HUES64 (cell line): ENCODE measurements around the gene SRSF8.
"Not testable (repeated sequence)": the region's sequence is repeated elsewhere in the genome, so short reads cannot be mapped to it uniquely, and the experiment has no call there.

ENCODE experiments used
- H3K27ac ChIP-seq: 2 replicates; pipeline ENCODE4 v1.7.0; 2013; ENCODE audit warnings: low read depth, low read length, inconsistent platforms
- H3K27me3 ChIP-seq: 2 replicates; pipeline ENCODE4 v1.6.1; 2013; ENCODE audit warnings: mild to moderate bottlenecking, low read length; ENCODE audit not compliant: insufficient read depth
- H3K36me3 ChIP-seq: 2 replicates; pipeline ENCODE4 v1.6.1; 2013; ENCODE audit warnings: mild to moderate bottlenecking, low read length; ENCODE audit not compliant: insufficient read depth
- H3K4me1 ChIP-seq: 2 replicates; pipeline ENCODE4 v1.6.1; 2013; ENCODE audit warnings: mild to moderate bottlenecking, low read length, moderate library complexity; ENCODE audit not compliant: insufficient read depth
- H3K4me3 ChIP-seq: 2 replicates; pipeline ENCODE4 v1.5.1; 2013; ENCODE audit warnings: mild to moderate bottlenecking, low read length, moderate library complexity
- H3K9ac ChIP-seq: 2 replicates; pipeline ENCODE4 v1.6.1; 2013; ENCODE audit warnings: mild to moderate bottlenecking, low read depth, low read length
- H3K9me3 ChIP-seq: 2 replicates; pipeline ENCODE4 v1.6.1; 2013; ENCODE audit warnings: low read depth, low read length; ENCODE audit not compliant: insufficient read depth
- WGBS: fragments of 150-250, 120-280 bp; methylation state at CpG from one replicate; pipeline ENCODE4 v1.1.7; 2013; ENCODE audit warnings: missing lambda C conversion rate; 5-methylcytosine and 5-hydroxymethylcytosine counted together

Gene SRSF8

GRCh38 chr11:95111471-95111870 lies 44.8 kb downstream of the SRSF8 start:
- not testable (repeated sequence) for H3K9ac ChIP-seq, H3K27me3 ChIP-seq, H3K27ac ChIP-seq, H3K4me3 ChIP-seq, H3K36me3 ChIP-seq, H3K9me3 ChIP-seq
- peaks cover 18% of the 10 kb centered on the region for H3K4me1 ChIP-seq
- 98% methylated on average over 3 of the region's 3 CpGs for WGBS

GRCh38 chr11:95111923-95112540 lies 45.3 kb downstream of the SRSF8 start:
- no peak overlapping the region for H3K4me3 ChIP-seq
- peaks cover 18% of the 10 kb centered on the region for H3K4me1 ChIP-seq
- 86% methylated on average over 3 of the region's 3 CpGs for WGBS
- no peak overlapping the region for H3K9ac ChIP-seq
- no peaks in the 10 kb centered on the region for H3K27me3 ChIP-seq
- H3K27ac ChIP-seq, result no peak overlapping the region
- no peaks in the 10 kb centered on the region for H3K9me3 ChIP-seq
- H3K36me3 ChIP-seq, result no peaks in the 10 kb centered on the region

DNA sequence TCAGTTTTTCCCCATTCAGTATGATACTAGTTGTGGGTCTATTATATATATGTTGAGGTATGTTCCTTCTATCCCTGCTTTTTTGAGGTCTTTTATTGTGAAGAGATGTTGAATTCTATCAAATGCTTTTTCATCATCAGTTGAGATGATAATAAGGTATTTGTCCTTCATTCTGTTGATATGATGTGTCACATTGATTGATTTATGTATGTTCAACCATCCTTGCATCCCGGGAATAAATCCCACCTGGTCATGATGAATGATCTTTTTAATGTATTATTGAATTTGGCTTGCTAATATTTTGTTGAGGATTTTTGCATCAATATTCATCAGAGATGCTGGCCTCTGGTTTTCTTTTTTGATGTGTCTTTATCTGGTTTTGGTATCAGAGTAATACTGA lies 48.9 kb downstream of the SRSF8 start:
- no peaks in the 10 kb centered on the region for H3K9me3 ChIP-seq
- WGBS, result 95% methylated on average over 1 of the region's 1 CpG
- no peaks in the 10 kb centered on the region for H3K4me1 ChIP-seq
- H3K27me3 ChIP-seq, result no peaks in the 10 kb centered on the region
- no peak overlapping the region for H3K27ac ChIP-seq
- H3K4me3 ChIP-seq, result no peak overlapping the region
- H3K36me3 ChIP-seq, result no peaks in the 10 kb centered on the region
- H3K9ac ChIP-seq, result no peak overlapping the region

DNA sequence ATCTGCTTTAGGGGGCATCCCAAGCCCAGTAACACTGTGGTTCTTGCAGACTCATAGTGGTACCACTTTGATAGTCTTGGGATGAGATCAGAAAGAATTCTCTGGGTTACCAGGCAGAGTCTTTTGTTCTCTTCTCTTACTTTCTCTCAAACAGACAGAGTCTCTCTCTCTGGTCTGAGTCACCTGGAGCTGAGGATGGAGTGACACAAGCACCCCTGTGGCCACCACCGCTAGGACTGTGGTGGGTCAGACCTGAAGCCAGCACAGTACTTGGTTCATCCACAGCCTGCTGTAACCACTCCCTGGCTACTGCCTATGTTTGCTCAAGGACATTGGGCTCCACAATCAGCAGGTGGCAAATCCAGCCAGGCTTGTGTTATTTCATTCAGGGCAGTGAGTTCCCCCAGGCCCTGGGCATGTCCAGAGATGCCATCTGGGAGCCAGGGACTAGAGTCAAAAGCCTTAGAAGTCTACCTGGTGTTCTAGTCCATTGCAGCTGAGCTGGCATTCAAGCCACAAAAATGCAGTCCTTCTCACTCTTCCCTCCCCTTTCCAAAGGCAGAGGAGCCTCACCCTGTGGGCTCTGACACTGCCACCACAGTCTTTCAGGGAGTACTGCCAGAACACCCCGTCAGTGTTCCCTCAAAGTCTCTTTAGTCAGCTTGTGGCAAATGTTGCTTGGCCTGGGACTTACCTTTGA lies 52.8 kb downstream of the SRSF8 start:
- H3K4me3 ChIP-seq, result no peak overlapping the region
- H3K27me3 ChIP-seq, result no peaks in the 10 kb centered on the region
- H3K36me3 ChIP-seq, result no peaks in the 10 kb centered on the region
- no peak overlapping the region for H3K27ac ChIP-seq
- 87% methylated on average over 2 of the region's 2 CpGs for WGBS
- no peak overlapping the region for H3K9ac ChIP-seq
- peaks cover 2% of the 10 kb centered on the region; the same call in 1 of the 2 replicates for H3K4me1 ChIP-seq
- H3K9me3 ChIP-seq, result no peaks in the 10 kb centered on the region
